Hepatocyte (in vitro differentiated cells): Measurements from ENCODE around the gene KRT80.

ENCODE experiments used
- EZH2 ChIP-seq: fragments of 200-600 bp; sonication (generic); IDR thresholded peaks from 2 replicates; pipeline ENCODE4 v1.6.1; 2016; ENCODE audit warnings: antibody characterized with exemption, mild to moderate bottlenecking, borderline replicate concordance
- TF ChIP-seq, protein P1 (sequence below): fragments of 200-600 bp; sonication (generic); IDR thresholded peaks from 2 replicates; pipeline ENCODE4 v1.5.1; 2016; ENCODE audit warnings: antibody characterized with exemption, mild to moderate bottlenecking; ENCODE audit not compliant: poor library complexity

DNA sequence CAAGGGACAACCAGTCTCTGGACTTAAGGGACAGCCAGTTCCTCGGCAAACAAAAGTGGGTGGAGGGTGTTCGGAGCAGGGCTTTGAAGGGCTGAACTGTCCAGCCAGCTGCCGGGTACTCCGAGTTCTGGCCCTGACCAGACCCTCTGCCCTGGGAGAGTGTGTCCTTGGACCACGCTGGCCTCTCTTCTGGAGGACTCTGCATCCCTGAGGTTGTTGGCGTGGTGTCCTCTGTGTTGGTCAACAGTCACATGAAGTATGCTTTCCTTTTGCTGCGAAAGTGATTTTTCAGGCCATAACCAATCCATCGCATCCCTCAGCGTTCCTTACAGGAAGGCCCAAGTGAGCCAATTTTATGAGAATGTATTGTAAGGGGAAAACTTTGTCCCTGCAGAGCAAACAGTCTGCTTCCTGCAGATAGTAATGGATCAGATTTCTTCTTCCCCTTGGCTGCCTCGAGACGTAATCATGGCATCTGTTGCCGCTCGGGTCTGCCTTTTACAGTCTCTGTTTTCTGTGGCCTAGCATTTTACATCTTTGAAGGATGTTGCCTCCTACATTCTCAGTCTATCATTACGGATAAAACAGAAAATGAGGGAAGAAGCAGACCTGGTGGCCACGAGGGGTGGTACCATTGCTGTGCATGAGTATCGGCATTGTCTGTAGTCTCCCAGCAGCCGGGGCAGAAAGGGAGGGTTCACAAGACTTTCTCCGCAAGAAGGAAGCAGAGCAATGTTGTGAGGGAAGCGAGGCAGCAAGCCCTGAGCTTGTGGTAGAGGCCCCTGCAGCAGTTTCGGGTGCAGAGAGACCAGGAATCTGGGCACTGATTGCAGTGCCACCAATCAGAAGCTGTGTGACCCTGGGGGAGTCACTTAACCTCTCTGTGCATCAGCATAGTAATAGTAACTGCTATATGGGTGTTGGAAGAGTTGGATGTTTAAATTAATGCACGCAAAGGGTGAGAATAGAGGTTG lies 64.9 kb downstream of the KRT80 start:
- TF ChIP-seq, protein P1, sequence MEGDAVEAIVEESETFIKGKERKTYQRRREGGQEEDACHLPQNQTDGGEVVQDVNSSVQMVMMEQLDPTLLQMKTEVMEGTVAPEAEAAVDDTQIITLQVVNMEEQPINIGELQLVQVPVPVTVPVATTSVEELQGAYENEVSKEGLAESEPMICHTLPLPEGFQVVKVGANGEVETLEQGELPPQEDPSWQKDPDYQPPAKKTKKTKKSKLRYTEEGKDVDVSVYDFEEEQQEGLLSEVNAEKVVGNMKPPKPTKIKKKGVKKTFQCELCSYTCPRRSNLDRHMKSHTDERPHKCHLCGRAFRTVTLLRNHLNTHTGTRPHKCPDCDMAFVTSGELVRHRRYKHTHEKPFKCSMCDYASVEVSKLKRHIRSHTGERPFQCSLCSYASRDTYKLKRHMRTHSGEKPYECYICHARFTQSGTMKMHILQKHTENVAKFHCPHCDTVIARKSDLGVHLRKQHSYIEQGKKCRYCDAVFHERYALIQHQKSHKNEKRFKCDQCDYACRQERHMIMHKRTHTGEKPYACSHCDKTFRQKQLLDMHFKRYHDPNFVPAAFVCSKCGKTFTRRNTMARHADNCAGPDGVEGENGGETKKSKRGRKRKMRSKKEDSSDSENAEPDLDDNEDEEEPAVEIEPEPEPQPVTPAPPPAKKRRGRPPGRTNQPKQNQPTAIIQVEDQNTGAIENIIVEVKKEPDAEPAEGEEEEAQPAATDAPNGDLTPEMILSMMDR: no peak
- no peak for TF ChIP-seq EZH2
